T-cell (primary cell): Measurements from ENCODE around the gene AGBL1. TPM values are rescaled to one million over a fixed set of nuclear protein-coding genes. Genes with fewer than 3 reads are reported as not detected.

Source experiments
- ATAC-seq, 4 experiments: fragments of 200-7000 bp in 3 of 4; fragments of 150-1000 bp in 1 of 4; cut with Tn5 transposase; replicated peaks in 1 of 4; 1 replicate in 3 of 4; 2 replicates in 1 of 4; pipeline ENCODE4 v1.10.0; 2021; ENCODE audit warnings: moderate library complexity in 3 of 4, mild to moderate bottlenecking in 2 of 4, moderate number of reproducible peaks in 1 of 4
- CTCF ChIA-PET, 2 donors: fragments of 300-600 bp; sonication (Branson Sonifier 250); formaldehyde crosslinking; loops; one replicate each; lab custom pipeline; 2022; ENCODE audit warnings: antibody characterized with exemption in 2 of 2; lab: Charles Lee
- POLR2A ChIA-PET, 2 donors: fragments of 300-600 bp; sonication (Branson Sonifier 250); formaldehyde crosslinking; loops; one replicate each; lab custom pipeline; 2022; ENCODE audit warnings: antibody characterized with exemption in 2 of 2; lab: Charles Lee
- DNase-seq, 35 experiments: peaks; one replicate each; pipeline versions ENCODE4 v3.0.0 to v3.0.0-alpha.2; 2013 to 2023
- H3K27ac ChIP-seq: one replicate; pipeline ENCODE4 v1.5.1; 2013; ENCODE audit warnings: low read length
- H3K27me3 ChIP-seq, 2 experiments: replicated peaks in 1 of 2; 1 replicate in 1 of 2; 2 replicates in 1 of 2; pipeline versions ENCODE4 v1.6.1 to v1.7.0; 2013; ENCODE audit warnings: low read length in 1 of 2, mixed read lengths in 1 of 2; ENCODE audit not compliant: control insufficient read depth in 2 of 2, insufficient read depth in 2 of 2; ENCODE audit errors: extremely low read depth in 1 of 2
- H3K36me3 ChIP-seq, 2 donors: 1 replicate in 1 of 2; 2 replicates in 1 of 2; pipeline versions ENCODE4 v1.6.1 to v1.7.0; 2013; ENCODE audit warnings: low read length in 1 of 2; ENCODE audit not compliant: control insufficient read depth in 2 of 2, insufficient read depth in 1 of 2; ENCODE audit errors: extremely low read depth in 1 of 2
- H3K4me1 ChIP-seq, 2 experiments: 1 replicate in 1 of 2; 2 replicates in 1 of 2; pipeline versions ENCODE4 v1.6.1 to v1.7.0; 2013; ENCODE audit warnings: low read length in 2 of 2, mixed read lengths in 1 of 2; ENCODE audit not compliant: insufficient read depth in 2 of 2, control insufficient read depth in 1 of 2; ENCODE audit errors: extremely low read depth in 1 of 2
- H3K4me3 ChIP-seq, 2 donors: 1 replicate in 1 of 2; 2 replicates in 1 of 2; pipeline versions ENCODE4 v1.5.1 to v1.7.0; 2013; ENCODE audit warnings: mild to moderate bottlenecking in 2 of 2, low read length in 1 of 2, moderate library complexity in 1 of 2; ENCODE audit not compliant: control insufficient read depth in 1 of 2; ENCODE audit errors: extremely low read depth in 1 of 2
- H3K9me3 ChIP-seq: 2 replicates; pipeline ENCODE4 v1.7.0; 2013
- H3K27ac Mint-ChIP-seq, 2 donors: one replicate each; pipeline ENCODE4 v1.8.0; 2020 to 2021; ENCODE audit warnings: mild to moderate bottlenecking in 2 of 2, mixed read lengths in 2 of 2
- H3K27me3 Mint-ChIP-seq, 2 donors: one replicate each; pipeline ENCODE4 v1.8.0; 2021 to 2022; ENCODE audit warnings: mixed read lengths in 2 of 2
- H3K36me3 Mint-ChIP-seq: one replicate; pipeline ENCODE4 v1.8.0; 2021; ENCODE audit warnings: mixed read lengths
- H3K4me1 Mint-ChIP-seq, 3 donors: one replicate each; pipeline ENCODE4 v1.8.0; 2020 to 2022; ENCODE audit warnings: mixed read lengths in 3 of 3, mild to moderate bottlenecking in 1 of 3
- H3K4me3 Mint-ChIP-seq, 3 donors: one replicate each; pipeline ENCODE4 v1.8.0; 2020 to 2022; ENCODE audit warnings: mild to moderate bottlenecking in 3 of 3, mixed read lengths in 3 of 3, moderate library complexity in 3 of 3
- H3K9me3 Mint-ChIP-seq, 3 donors: one replicate each; pipeline ENCODE4 v1.8.0; 2020 to 2022; ENCODE audit warnings: mixed read lengths in 3 of 3
- WGBS: methylation state at CpG from one replicate; pipeline ENCODE4 v1.1.5; 2013; ENCODE audit warnings: missing lambda C conversion rate; ENCODE audit not compliant: insufficient coverage; 5-methylcytosine and 5-hydroxymethylcytosine counted together
- total RNA-seq, 35 experiments: library from RNA in 6 of 35; stranded (reverse) in 6 of 35; fragments of 120-200 nt in 1 of 35; gene quantifications; one replicate each; pipeline versions ENCODE4 v1.2.1 to v1.2.4 and lab custom pipeline; 2013 to 2026

AGBL1 gene
- total RNA-seq, 5 donors from 2014 or later (not counting 1 experiment from before 2014, with no cell fraction given) = not detected

- POLR2A ChIA-PET = no interaction called here
- CTCF ChIA-PET = no interaction called here
- Histone ChIP-seq H3K36me3 (no peaks in the 10 kb centered on the region), H3K27ac (no peak overlapping the region), H3K4me3 (no peak overlapping the region), H3K9me3 (no peaks in the 10 kb centered on the region), H3K4me1 (no peaks in the 10 kb centered on the region), H3K27me3 (peaks cover 0 to 15% of the 10 kb centered on the region in 2 experiments)
- Mint-ChIP-seq H3K27ac (no peak overlapping the region), H3K9me3 (peaks cover 1 to 13% (median 3%) of the 10 kb centered on the region in 3 donors), H3K4me1 (no peaks in the 10 kb centered on the region), H3K27me3 (peaks cover 19 to 26% of the 10 kb centered on the region in 2 donors), H3K4me3 (no peak overlapping the region), H3K36me3 (no peaks in the 10 kb centered on the region)
- WGBS = 78% methylated on average over 2 of the region's 2 CpGs
- DNase-seq (no peak), ATAC-seq (no peak)
These were observed 249.0 kb downstream of the AGBL1 start for GRCh38 chr15:86328658-86329057.

DNA sequence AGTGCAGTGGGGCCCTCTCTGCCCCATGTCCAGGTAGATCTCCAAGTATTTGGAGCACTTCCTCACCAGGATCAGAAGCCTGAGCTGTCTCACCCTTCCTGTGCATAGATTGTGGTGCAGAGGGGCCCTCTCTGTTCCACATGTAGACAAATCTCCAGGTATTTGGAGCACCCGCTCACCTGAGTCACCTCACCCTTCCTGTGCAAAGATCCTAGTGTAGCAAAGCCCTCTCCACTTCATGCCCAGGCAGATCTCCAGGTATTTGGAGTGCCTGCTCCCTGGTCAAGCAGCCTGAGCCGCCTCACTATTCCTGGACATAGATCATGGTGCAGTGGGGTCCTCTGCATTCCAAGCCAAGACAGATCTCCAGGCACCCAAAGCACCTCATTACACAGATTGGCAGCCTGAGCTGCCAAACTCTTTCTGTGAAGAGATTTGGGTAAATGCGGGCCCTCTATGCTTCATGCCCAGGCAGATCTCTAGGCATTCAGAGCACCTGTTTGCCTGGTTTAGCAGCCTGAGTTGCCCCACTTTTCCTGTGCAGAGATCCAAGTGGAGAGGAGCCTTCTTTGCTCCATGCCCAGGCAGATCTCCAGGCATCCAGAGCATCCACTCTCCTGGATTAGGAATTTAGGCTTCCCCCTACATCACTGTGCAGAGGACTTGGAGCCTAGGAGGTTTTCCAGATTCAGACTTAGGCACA lies 249.8 kb downstream of the AGBL1 start:
- CTCF ChIA-PET = no interaction called here
- no peak overlapping the region for H3K27ac Mint-ChIP-seq

GRCh38 chr15:86333819-86334218 lies 254.1 kb downstream of the AGBL1 start:
- Mint-ChIP-seq H3K9me3 (peaks cover 1 to 13% (median 12%) of the 10 kb centered on the region in 3 donors), H3K27ac (no peak overlapping the region), H3K36me3 (no peaks in the 10 kb centered on the region), H3K4me1 (no peaks in the 10 kb centered on the region), H3K27me3 (no peaks in the 10 kb centered on the region), H3K4me3 (no peak overlapping the region)
- ChIA-PET POLR2A (no interaction called here), CTCF (no interaction called here)
- Histone ChIP-seq H3K36me3 (no peaks in the 10 kb centered on the region), H3K27ac (no peak overlapping the region), H3K4me3 (no peak overlapping the region), H3K9me3 (no peaks in the 10 kb centered on the region), H3K4me1 (no peaks in the 10 kb centered on the region), H3K27me3 (peaks cover 0 to 12% of the 10 kb centered on the region in 2 experiments)
- DNase-seq (no peak), ATAC-seq (no peak)

More for the DNA sequence above, 249.8 kb downstream of the AGBL1 start:
- Histone ChIP-seq H3K4me3 (no peak overlapping the region), H3K9me3 (no peaks in the 10 kb centered on the region), H3K27me3 (peaks cover 0 to 15% of the 10 kb centered on the region in 2 experiments), H3K36me3 (no peaks in the 10 kb centered on the region), H3K27ac (no peak overlapping the region), H3K4me1 (no peaks in the 10 kb centered on the region)
- Mint-ChIP-seq H3K36me3 (no peaks in the 10 kb centered on the region), H3K9me3 (peaks cover 1 to 13% (median 3%) of the 10 kb centered on the region in 3 donors), H3K4me3 (no peak overlapping the region), H3K27me3 (peaks cover 19 to 26% of the 10 kb centered on the region in 2 donors), H3K4me1 (no peaks in the 10 kb centered on the region)
- ATAC-seq (no peak), DNase-seq (no peak)
- 96% methylated on average over 2 of the region's 3 CpGs for WGBS
- POLR2A ChIA-PET = no interaction called here

- Histone ChIP-seq H3K4me1 (no peaks in the 10 kb centered on the region), H3K9me3 (no peaks in the 10 kb centered on the region), H3K4me3 (no peak overlapping the region), H3K27ac (no peak overlapping the region), H3K27me3 (no peaks in the 10 kb centered on the region), H3K36me3 (no peaks in the 10 kb centered on the region)
- H3K4me1 Mint-ChIP-seq = no peaks in the 10 kb centered on the region
- H3K4me3 Mint-ChIP-seq = no peak overlapping the region
- ATAC-seq (no peak), DNase-seq (no peak)
- 29% methylated on average over 3 of the region's 6 CpGs for WGBS
- H3K9me3 Mint-ChIP-seq = peaks cover 0 to 9% (median 1%) of the 10 kb centered on the region in 3 donors
- CTCF ChIA-PET = no interaction called here
- H3K27ac Mint-ChIP-seq = no peak overlapping the region
- no peaks in the 10 kb centered on the region for H3K36me3 Mint-ChIP-seq
- no peaks in the 10 kb centered on the region for H3K27me3 Mint-ChIP-seq
- POLR2A ChIA-PET = no interaction called here
These were observed 256.5 kb downstream of the AGBL1 start for GRCh38 chr15:86336051-86336788.

DNA sequence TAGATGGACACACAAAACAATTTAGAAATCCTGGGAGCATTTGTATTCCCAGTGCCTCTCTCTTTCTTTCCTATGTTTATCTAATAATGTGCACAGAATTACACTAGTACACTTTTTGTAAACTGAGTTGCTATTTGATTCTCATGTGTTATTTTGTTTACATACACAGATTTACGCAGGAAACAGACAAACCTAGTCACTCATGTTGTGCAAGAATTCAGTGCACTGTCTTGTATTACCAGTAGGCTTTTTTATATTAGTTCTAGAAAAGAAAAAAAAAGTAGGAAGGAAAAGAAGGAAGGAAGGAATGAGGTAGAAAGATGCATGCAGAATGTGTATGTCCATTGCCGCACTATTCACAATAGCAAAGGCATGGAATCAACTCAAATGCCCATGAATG lies 257.4 kb downstream of the AGBL1 start:
- no peak overlapping the region for H3K4me3 Mint-ChIP-seq
- Histone ChIP-seq H3K27me3 (no peaks in the 10 kb centered on the region), H3K4me1 (no peaks in the 10 kb centered on the region), H3K4me3 (no peak overlapping the region), H3K36me3 (no peaks in the 10 kb centered on the region), H3K27ac (no peak overlapping the region), H3K9me3 (no peaks in the 10 kb centered on the region)
- WGBS = no CpG with 5 or more reads among the region's 2 CpGs
- no peaks in the 10 kb centered on the region for H3K4me1 Mint-ChIP-seq
- no peak overlapping the region for H3K27ac Mint-ChIP-seq
- H3K36me3 Mint-ChIP-seq = no peaks in the 10 kb centered on the region
- H3K27me3 Mint-ChIP-seq = no peaks in the 10 kb centered on the region
- ChIA-PET CTCF (no interaction called here), POLR2A (no interaction called here)
- ATAC-seq (no peak), DNase-seq (no peak)
- H3K9me3 Mint-ChIP-seq = peaks cover 0 to 9% (median 0%) of the 10 kb centered on the region in 3 donors

DNA sequence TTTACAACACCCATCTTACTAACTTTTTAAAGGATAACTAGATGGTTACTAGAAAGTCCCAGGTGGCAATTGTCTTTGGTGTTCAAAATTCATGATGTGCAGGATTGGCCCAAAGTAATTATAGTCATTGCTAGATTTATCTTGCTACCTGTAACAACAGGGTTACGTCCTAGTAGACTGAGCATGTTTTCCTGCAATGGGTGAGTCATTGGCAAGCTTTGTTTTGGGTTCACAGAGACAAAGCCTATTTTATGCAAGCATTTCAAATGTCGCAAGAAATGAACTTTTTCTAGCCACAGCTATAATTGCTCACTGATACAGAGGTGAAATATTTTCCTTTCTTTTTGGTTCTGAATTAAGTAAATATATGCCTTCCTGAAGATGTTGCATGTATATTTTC lies 267.6 kb downstream of the AGBL1 start:
- DNase-seq (no peak), ATAC-seq (no peak)
- Histone ChIP-seq H3K36me3 (no peaks in the 10 kb centered on the region), H3K27me3 (peaks cover 0 to 7% of the 10 kb centered on the region in 2 experiments), H3K27ac (no peak overlapping the region), H3K4me3 (no peak overlapping the region), H3K9me3 (no peaks in the 10 kb centered on the region), H3K4me1 (no peaks in the 10 kb centered on the region)
- CTCF ChIA-PET = no interaction called here
- Mint-ChIP-seq H3K36me3 (no peaks in the 10 kb centered on the region), H3K9me3 (no peaks in the 10 kb centered on the region), H3K4me3 (no peak overlapping the region), H3K4me1 (no peaks in the 10 kb centered on the region), H3K27ac (no peak overlapping the region), H3K27me3 (peaks cover 6 to 18% of the 10 kb centered on the region in 2 donors)
- POLR2A ChIA-PET = no interaction called here
- WGBS = 86% methylated on average over 1 of the region's 2 CpGs
